ENCODE data around the gene KLF16. TPM values are rescaled to one million over a fixed set of nuclear protein-coding genes. Genes with fewer than 3 reads are reported as not detected.

The KLF16 gene
- total and polyA plus RNA-seq, 2 experiments from 2014 or later, result 8.9 to 20.2 TPM

DNA sequence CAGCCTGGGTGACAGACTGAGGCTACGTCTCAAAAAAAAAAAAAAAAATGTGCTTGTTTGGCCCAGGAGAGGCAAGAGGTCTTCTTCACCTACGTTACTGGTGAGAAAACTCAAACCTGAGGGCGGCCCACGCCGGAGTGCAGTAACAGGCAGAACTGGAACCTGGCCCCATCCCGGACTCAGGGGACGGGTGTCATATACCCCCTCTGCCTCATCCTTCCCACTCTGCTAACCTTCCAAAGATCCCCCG is 41.4 kb upstream of the KLF16 start:
- Histone ChIP-seq H3K9me2 (ENCODE audit: insufficient read depth) (no peaks in the 10 kb centered on the region), H3K4me3 (peak overlapping the region; percentile 70), H3K4me1 (ENCODE audit: insufficient read depth) (peaks cover 12% of the 10 kb centered on the region), H4K20me1 (replicated peaks; ENCODE audit: insufficient read depth) (peaks cover 7% of the 10 kb centered on the region), H3K27me3 (ENCODE audit: insufficient read depth) (no peaks in the 10 kb centered on the region), H2AFZ (no peak overlapping the region), H3K4me2 (peak overlapping the region; percentile 70), H3F3A (replicated peaks; ENCODE audit: low read depth) (peaks cover 20% of the 10 kb centered on the region), H3K27ac (ENCODE audit: low read depth) (peak overlapping the region; percentile 82), H3K36me3 (ENCODE audit: insufficient read depth) (no peaks in the 10 kb centered on the region), H3K79me2 (replicated peaks; ENCODE audit: insufficient read depth) (peaks cover 42% of the 10 kb centered on the region)
- H3K4me1 Mint-ChIP-seq, result peaks cover 21% of the 10 kb centered on the region
- H3K4me3 Mint-ChIP-seq, result peak overlapping the region; percentile 81
- DNase-seq (ENCODE audit: low spot score), result no peak
- peak overlapping the region; percentile 97 for H3K27ac Mint-ChIP-seq
- ATAC-seq, result peak; percentile 5
- peaks cover 4% of the 10 kb centered on the region; the same call in 1 of the 3 replicates for H3K9me3 Mint-ChIP-seq
- peaks cover 24% of the 10 kb centered on the region for H3K27me3 Mint-ChIP-seq (ENCODE audit: insufficient read depth, low read depth, poor library complexity)
- TF ChIP-seq, protein P1, sequence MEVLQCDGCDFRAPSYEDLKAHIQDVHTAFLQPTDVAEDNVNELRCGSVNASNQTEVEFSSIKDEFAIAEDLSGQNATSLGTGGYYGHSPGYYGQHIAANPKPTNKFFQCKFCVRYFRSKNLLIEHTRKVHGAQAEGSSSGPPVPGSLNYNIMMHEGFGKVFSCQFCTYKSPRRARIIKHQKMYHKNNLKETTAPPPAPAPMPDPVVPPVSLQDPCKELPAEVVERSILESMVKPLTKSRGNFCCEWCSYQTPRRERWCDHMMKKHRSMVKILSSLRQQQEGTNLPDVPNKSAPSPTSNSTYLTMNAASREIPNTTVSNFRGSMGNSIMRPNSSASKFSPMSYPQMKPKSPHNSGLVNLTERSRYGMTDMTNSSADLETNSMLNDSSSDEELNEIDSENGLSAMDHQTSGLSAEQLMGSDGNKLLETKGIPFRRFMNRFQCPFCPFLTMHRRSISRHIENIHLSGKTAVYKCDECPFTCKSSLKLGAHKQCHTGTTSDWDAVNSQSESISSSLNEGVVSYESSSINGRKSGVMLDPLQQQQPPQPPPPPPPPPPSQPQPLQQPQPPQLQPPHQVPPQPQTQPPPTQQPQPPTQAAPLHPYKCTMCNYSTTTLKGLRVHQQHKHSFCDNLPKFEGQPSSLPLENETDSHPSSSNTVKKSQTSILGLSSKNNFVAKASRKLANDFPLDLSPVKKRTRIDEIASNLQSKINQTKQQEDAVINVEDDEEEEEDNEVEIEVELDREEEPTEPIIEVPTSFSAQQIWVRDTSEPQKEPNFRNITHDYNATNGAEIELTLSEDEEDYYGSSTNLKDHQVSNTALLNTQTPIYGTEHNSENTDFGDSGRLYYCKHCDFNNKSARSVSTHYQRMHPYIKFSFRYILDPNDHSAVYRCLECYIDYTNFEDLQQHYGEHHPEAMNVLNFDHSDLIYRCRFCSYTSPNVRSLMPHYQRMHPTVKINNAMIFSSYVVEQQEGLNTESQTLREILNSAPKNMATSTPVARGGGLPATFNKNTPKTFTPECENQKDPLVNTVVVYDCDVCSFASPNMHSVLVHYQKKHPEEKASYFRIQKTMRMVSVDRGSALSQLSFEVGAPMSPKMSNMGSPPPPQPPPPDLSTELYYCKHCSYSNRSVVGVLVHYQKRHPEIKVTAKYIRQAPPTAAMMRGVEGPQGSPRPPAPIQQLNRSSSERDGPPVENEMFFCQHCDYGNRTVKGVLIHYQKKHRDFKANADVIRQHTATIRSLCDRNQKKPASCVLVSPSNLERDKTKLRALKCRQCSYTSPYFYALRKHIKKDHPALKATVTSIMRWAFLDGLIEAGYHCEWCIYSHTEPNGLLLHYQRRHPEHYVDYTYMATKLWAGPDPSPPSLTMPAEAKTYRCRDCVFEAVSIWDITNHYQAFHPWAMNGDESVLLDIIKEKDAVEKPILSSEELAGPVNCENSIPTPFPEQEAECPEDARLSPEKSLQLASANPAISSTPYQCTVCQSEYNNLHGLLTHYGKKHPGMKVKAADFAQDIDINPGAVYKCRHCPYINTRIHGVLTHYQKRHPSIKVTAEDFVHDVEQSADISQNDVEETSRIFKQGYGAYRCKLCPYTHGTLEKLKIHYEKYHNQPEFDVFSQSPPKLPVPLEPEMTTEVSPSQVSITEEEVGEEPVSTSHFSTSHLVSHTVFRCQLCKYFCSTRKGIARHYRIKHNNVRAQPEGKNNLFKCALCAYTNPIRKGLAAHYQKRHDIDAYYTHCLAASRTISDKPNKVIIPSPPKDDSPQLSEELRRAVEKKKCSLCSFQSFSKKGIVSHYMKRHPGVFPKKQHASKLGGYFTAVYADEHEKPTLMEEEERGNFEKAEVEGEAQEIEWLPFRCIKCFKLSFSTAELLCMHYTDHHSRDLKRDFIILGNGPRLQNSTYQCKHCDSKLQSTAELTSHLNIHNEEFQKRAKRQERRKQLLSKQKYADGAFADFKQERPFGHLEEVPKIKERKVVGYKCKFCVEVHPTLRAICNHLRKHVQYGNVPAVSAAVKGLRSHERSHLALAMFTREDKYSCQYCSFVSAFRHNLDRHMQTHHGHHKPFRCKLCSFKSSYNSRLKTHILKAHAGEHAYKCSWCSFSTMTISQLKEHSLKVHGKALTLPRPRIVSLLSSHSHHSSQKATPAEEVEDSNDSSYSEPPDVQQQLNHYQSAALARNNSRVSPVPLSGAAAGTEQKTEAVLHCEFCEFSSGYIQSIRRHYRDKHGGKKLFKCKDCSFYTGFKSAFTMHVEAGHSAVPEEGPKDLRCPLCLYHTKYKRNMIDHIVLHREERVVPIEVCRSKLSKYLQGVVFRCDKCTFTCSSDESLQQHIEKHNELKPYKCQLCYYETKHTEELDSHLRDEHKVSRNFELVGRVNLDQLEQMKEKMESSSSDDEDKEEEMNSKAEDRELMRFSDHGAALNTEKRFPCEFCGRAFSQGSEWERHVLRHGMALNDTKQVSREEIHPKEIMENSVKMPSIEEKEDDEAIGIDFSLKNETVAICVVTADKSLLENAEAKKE (CRISPR knock-in tag; IDR thresholded peaks at IDR 0.05), result no peak
- TF ChIP-seq EZH2 (IDR thresholded peaks at IDR 0.05; ENCODE audit: low read depth, unreplicated experiment) (no peak), STAT1 (IDR thresholded peaks at IDR 0.05; ENCODE audit: unreplicated experiment) (no peak), NANOG (IDR thresholded peaks at IDR 0.05; ENCODE audit: borderline replicate concordance) (no peak), EZH2phosphoT487 (IDR thresholded peaks at IDR 0.05; ENCODE audit: unreplicated experiment) (no peak), ZNF331 (CRISPR knock-in tag; IDR thresholded peaks at IDR 0.05; ENCODE audit: low read depth) (no peak), CREB1 (CRISPR knock-in tag; IDR thresholded peaks at IDR 0.05; ENCODE audit: low read depth) (no peak), POLR2AphosphoS5 (IDR thresholded peaks at IDR 0.05; ENCODE audit: low read depth) (no peak), ZNF114 (CRISPR knock-in tag; IDR thresholded peaks at IDR 0.05) (no peak), JUNB (IDR thresholded peaks at IDR 0.05; ENCODE audit: unreplicated experiment) (no peak)
- TF ChIP-seq, protein P2, sequence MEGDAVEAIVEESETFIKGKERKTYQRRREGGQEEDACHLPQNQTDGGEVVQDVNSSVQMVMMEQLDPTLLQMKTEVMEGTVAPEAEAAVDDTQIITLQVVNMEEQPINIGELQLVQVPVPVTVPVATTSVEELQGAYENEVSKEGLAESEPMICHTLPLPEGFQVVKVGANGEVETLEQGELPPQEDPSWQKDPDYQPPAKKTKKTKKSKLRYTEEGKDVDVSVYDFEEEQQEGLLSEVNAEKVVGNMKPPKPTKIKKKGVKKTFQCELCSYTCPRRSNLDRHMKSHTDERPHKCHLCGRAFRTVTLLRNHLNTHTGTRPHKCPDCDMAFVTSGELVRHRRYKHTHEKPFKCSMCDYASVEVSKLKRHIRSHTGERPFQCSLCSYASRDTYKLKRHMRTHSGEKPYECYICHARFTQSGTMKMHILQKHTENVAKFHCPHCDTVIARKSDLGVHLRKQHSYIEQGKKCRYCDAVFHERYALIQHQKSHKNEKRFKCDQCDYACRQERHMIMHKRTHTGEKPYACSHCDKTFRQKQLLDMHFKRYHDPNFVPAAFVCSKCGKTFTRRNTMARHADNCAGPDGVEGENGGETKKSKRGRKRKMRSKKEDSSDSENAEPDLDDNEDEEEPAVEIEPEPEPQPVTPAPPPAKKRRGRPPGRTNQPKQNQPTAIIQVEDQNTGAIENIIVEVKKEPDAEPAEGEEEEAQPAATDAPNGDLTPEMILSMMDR (conservative IDR thresholded peaks at IDR 0.05; ENCODE audit: low read depth in 2 of 2), result no peak
- TF ChIP-seq, protein P3, sequence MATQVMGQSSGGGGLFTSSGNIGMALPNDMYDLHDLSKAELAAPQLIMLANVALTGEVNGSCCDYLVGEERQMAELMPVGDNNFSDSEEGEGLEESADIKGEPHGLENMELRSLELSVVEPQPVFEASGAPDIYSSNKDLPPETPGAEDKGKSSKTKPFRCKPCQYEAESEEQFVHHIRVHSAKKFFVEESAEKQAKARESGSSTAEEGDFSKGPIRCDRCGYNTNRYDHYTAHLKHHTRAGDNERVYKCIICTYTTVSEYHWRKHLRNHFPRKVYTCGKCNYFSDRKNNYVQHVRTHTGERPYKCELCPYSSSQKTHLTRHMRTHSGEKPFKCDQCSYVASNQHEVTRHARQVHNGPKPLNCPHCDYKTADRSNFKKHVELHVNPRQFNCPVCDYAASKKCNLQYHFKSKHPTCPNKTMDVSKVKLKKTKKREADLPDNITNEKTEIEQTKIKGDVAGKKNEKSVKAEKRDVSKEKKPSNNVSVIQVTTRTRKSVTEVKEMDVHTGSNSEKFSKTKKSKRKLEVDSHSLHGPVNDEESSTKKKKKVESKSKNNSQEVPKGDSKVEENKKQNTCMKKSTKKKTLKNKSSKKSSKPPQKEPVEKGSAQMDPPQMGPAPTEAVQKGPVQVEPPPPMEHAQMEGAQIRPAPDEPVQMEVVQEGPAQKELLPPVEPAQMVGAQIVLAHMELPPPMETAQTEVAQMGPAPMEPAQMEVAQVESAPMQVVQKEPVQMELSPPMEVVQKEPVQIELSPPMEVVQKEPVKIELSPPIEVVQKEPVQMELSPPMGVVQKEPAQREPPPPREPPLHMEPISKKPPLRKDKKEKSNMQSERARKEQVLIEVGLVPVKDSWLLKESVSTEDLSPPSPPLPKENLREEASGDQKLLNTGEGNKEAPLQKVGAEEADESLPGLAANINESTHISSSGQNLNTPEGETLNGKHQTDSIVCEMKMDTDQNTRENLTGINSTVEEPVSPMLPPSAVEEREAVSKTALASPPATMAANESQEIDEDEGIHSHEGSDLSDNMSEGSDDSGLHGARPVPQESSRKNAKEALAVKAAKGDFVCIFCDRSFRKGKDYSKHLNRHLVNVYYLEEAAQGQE (IDR thresholded peaks at IDR 0.05; ENCODE audit: unreplicated experiment), result no peak
- TF ChIP-seq, protein P4, sequence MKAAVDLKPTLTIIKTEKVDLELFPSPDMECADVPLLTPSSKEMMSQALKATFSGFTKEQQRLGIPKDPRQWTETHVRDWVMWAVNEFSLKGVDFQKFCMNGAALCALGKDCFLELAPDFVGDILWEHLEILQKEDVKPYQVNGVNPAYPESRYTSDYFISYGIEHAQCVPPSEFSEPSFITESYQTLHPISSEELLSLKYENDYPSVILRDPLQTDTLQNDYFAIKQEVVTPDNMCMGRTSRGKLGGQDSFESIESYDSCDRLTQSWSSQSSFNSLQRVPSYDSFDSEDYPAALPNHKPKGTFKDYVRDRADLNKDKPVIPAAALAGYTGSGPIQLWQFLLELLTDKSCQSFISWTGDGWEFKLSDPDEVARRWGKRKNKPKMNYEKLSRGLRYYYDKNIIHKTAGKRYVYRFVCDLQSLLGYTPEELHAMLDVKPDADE (IDR thresholded peaks at IDR 0.05), result no peak
- peaks cover 9% of the 10 kb centered on the region for H3K36me3 Mint-ChIP-seq (ENCODE audit: low read depth)

All from GM23338 (cell line).